Effector memory CD8-positive, alpha-beta T cell (primary cell): ENCODE results near the gene NDUFAF3.
A peak's percentile ranks its signal among the peaks of the same experiment; 100 is the strongest.

ENCODE experiments used
- ATAC-seq: fragments of 150-1000 bp; cut with Tn5 transposase; replicated peaks from 2 replicates; pipeline ENCODE4 v1.10.0; 2021; ENCODE audit warnings: mild to moderate bottlenecking, moderate library complexity
- DNase-seq, 3 experiments: peaks; one replicate each; pipeline ENCODE4 v3.0.0; 2021
- H3K27ac Mint-ChIP-seq, 2 donors: one replicate each; pipeline ENCODE4 v1.8.0; 2022; ENCODE audit warnings: mild to moderate bottlenecking in 2 of 2, mixed read lengths in 2 of 2, moderate library complexity in 2 of 2
- H3K27me3 Mint-ChIP-seq, 2 donors: one replicate each; pipeline ENCODE4 v1.8.0; 2022; ENCODE audit warnings: mixed read lengths in 2 of 2
- H3K36me3 Mint-ChIP-seq: one replicate; pipeline ENCODE4 v1.8.0; 2022; ENCODE audit warnings: mild to moderate bottlenecking, moderate library complexity, mixed read lengths; ENCODE audit not compliant: insufficient read depth
- H3K4me1 Mint-ChIP-seq, 2 donors: one replicate each; pipeline ENCODE4 v1.8.0; 2022; ENCODE audit warnings: low read depth in 2 of 2, mixed read lengths in 2 of 2
- H3K4me3 Mint-ChIP-seq, 2 donors: one replicate each; pipeline ENCODE4 v1.8.0; 2022; ENCODE audit warnings: mild to moderate bottlenecking in 2 of 2, mixed read lengths in 2 of 2, moderate library complexity in 2 of 2
- H3K9me3 Mint-ChIP-seq, 2 donors: one replicate each; pipeline ENCODE4 v1.8.0; 2022; ENCODE audit warnings: mixed read lengths in 2 of 2

The NDUFAF3 gene

DNA sequence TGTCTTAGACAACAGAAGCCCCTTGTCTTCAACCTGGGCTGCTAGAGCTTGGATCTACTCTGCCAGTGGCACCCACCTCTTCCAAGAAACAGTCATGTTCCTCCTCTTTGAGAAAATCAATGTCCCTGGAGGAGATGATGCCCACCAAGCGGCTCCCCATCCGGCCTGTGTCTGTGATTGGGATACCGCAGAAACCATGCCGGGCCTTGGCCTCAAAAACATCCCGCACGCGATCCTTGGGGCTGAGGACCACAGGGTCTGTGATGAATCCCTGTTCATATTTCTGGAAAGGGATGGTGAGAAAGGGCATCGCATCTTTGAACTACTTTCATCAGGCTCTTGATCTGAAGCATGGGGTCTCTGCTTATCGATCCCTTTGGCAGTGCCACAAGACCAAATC, 5.7 kb downstream of the NDUFAF3 start:
- H3K36me3 Mint-ChIP-seq: peaks cover 86% of the 10 kb centered on the region
- H3K27me3 Mint-ChIP-seq: no peaks in the 10 kb centered on the region
- H3K27ac Mint-ChIP-seq: peak overlapping the region; percentile 98 to 99
- peak overlapping the region in 1 of 2 donors; percentile 88 for H3K4me3 Mint-ChIP-seq
- H3K9me3 Mint-ChIP-seq: no peaks in the 10 kb centered on the region
- ATAC-seq (no peak), DNase-seq (no peak)
- peaks cover 29 to 32% of the 10 kb centered on the region in 2 donors for H3K4me1 Mint-ChIP-seq

- Mint-ChIP-seq H3K27me3 (no peaks in the 10 kb centered on the region), H3K9me3 (no peaks in the 10 kb centered on the region), H3K4me1 (peaks cover 24 to 28% of the 10 kb centered on the region in 2 donors), H3K27ac (peak overlapping the region; percentile 98 to 99), H3K4me3 (peak overlapping the region; percentile 88 to 97), H3K36me3 (peaks cover 86% of the 10 kb centered on the region)
- ATAC-seq: no peak
- DNase-seq: no peak
These were observed 6.4 kb downstream of the NDUFAF3 start for GRCh38 chr3:49028298-49028672.

GRCh38 chr3:49028673-49029562, 7.0 kb downstream of the NDUFAF3 start, which contains the start of gene IMPDH2:
Gene IMPDH2 (minus strand): TSS chr3:49029398. CDS start chr3:49029350, 48 bp downstream.
- Mint-ChIP-seq H3K36me3 (peaks cover 83% of the 10 kb centered on the region), H3K4me1 (peaks cover 24 to 28% of the 10 kb centered on the region in 2 donors), H3K27ac (peak within 1 kb of the TSS; percentile 98 to 99), H3K9me3 (no peaks in the 10 kb centered on the region), H3K4me3 (peak within 1 kb of the TSS; percentile 88 to 97), H3K27me3 (no peaks in the 10 kb centered on the region)
- peak; percentile 96 for ATAC-seq
- peak; percentile 92 to 93 (median 92) for DNase-seq

DNA sequence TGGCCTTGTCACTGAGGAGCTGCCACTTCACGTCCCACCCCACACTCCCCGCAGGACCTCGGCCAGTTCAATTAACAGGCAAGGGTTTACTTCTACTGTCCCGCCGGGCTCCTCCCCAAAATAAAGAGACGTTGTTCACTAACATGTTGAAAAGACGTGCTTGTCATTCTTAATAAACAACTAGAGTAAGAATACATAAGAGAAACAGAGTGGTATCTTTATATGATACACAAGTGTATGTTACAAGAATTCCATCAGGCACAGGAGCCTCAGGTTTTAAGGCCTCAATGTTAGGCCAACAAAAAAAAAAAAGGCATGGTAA, 7.6 kb downstream of the NDUFAF3 start:
- peaks cover 83% of the 10 kb centered on the region for H3K36me3 Mint-ChIP-seq
- no peak for ATAC-seq

GRCh38 chr3:49030321-49030720, 8.4 kb downstream of the NDUFAF3 start:
- peaks cover 79% of the 10 kb centered on the region for H3K36me3 Mint-ChIP-seq
- no peaks in the 10 kb centered on the region for H3K9me3 Mint-ChIP-seq
- DNase-seq: no peak
- H3K4me3 Mint-ChIP-seq: no peak overlapping the region
- H3K4me1 Mint-ChIP-seq: peaks cover 21 to 26% of the 10 kb centered on the region in 2 donors
- ATAC-seq: no peak
- no peaks in the 10 kb centered on the region for H3K27me3 Mint-ChIP-seq
- H3K27ac Mint-ChIP-seq: peak overlapping the region; percentile 71 to 85

More for the DNA sequence above, 7.6 kb downstream of the NDUFAF3 start:
- Mint-ChIP-seq H3K27me3 (no peaks in the 10 kb centered on the region), H3K4me3 (peak overlapping the region; percentile 88 to 97), H3K4me1 (peaks cover 21 to 28% of the 10 kb centered on the region in 2 donors), H3K27ac (peak overlapping the region; percentile 98 to 99), H3K9me3 (no peaks in the 10 kb centered on the region)
- DNase-seq: no peak

- Mint-ChIP-seq H3K27me3 (no peaks in the 10 kb centered on the region), H3K36me3 (peaks cover 79% of the 10 kb centered on the region), H3K4me3 (no peak overlapping the region), H3K9me3 (no peaks in the 10 kb centered on the region), H3K4me1 (peaks cover 16 to 19% of the 10 kb centered on the region in 2 donors), H3K27ac (peak overlapping the region; percentile 15 to 56)
- DNase-seq: no peak
- ATAC-seq: no peak
These were observed 10.9 kb downstream of the NDUFAF3 start for GRCh38 chr3:49032646-49033304.

DNA sequence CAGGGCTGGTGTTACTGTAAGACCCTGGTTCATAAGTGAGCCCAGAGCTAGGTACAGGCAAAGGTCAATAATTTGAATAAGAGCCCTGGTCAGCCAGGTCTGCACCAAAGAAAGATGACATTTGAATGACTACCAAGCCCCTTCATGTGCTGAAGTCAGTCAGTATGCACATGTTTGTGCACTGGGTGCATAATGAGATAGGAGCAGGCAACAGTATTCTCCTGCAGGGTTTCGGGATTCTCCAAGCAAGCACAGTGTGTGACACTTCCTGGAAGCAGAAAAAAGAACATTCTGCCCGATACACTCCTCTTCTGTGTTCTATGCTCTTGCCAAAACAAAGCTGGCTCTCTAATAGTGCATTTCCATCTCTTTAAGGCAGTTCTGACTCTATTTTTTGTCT, 12.7 kb downstream of the NDUFAF3 start:
- no peaks in the 10 kb centered on the region for H3K27me3 Mint-ChIP-seq
- no peak overlapping the region for H3K4me3 Mint-ChIP-seq
- peaks cover 79% of the 10 kb centered on the region for H3K36me3 Mint-ChIP-seq
- H3K9me3 Mint-ChIP-seq: no peaks in the 10 kb centered on the region
- H3K27ac Mint-ChIP-seq: no peak overlapping the region
- ATAC-seq: no peak
- H3K4me1 Mint-ChIP-seq: peaks cover 0 to 3% of the 10 kb centered on the region in 2 donors
- no peak for DNase-seq

DNA sequence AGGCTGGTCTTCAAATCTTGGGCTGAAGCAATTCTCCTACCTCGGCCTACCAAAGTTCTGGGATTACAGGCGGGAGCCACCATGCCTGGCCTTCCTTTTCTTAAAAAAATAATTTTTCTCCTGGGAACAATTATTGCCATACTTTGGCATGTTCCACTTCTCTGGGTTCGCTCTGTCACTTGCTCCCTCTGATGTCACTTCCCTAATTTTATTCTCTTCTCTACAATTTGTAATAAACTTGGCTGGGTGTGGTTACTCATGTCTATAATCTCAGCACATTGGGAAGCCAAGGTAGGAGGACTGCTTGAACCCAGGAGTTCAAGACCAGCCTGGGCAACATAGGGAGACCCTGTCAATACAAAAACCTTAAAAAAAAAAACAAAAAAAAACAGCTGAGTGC, 13.4 kb downstream of the NDUFAF3 start:
- Mint-ChIP-seq H3K36me3 (peaks cover 73% of the 10 kb centered on the region), H3K4me1 (peaks cover 0 to 3% of the 10 kb centered on the region in 2 donors), H3K9me3 (no peaks in the 10 kb centered on the region), H3K27me3 (no peaks in the 10 kb centered on the region), H3K27ac (peak overlapping the region in 1 of 2 donors; percentile 79), H3K4me3 (no peak overlapping the region)
- no peak for DNase-seq
- ATAC-seq: no peak

DNA sequence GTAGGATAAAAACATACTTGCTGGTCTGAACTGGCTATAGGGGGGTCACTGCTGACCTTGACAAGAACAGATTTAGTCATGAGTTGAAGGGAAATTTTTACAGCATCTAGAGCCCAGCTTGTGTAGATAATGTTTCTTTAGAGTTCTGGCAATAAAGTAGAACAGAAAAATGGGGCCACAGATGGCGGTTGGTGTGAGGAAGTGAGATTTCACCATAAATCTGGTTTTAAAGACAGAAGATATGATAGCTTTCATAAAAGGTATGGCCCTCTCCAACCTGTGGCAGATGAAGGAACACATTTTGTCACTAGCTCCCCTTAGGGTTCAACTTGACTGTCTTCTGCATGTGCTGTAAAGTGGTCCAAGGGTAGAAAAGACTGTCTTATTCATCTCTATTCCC, 31.6 kb downstream of the NDUFAF3 start:
- DNase-seq (no peak), ATAC-seq (no peak)
- Mint-ChIP-seq H3K36me3 (peaks cover 75% of the 10 kb centered on the region), H3K27me3 (no peaks in the 10 kb centered on the region), H3K9me3 (no peaks in the 10 kb centered on the region), H3K4me3 (no peak overlapping the region), H3K4me1 (peaks cover 6 to 26% of the 10 kb centered on the region in 2 donors), H3K27ac (peak overlapping the region in 1 of 2 donors; percentile 51)

DNA sequence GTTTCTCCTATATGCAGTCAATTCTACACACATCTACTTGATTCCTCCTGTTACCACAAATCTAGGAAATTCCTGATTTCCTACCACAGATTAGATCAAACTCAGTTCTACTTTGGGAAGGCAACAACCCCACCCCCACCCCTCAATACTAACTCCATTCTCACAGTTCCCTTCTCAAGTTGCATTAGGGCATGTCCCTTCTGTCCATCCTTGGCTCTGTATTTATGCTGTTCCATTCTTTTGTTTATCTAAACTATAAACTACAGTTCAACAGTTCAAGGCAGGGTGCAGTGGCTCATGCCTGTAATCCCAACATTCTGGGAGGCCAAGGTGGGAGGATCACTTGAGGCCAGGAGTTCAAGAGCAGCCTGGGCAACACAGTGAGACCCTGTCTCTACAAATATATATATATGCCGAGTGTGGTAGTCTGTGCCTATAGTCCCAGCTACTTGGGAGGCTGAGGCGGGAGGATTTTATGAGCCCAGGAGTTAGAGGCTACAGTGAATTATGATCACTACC, 32.5 kb downstream of the NDUFAF3 start:
- Mint-ChIP-seq H3K36me3 (peaks cover 73% of the 10 kb centered on the region), H3K4me3 (no peak overlapping the region), H3K27me3 (no peaks in the 10 kb centered on the region), H3K27ac (peak overlapping the region in 1 of 2 donors; percentile 53), H3K9me3 (no peaks in the 10 kb centered on the region), H3K4me1 (peaks cover 6 to 26% of the 10 kb centered on the region in 2 donors)
- ATAC-seq: no peak
- DNase-seq: no peak

DNA sequence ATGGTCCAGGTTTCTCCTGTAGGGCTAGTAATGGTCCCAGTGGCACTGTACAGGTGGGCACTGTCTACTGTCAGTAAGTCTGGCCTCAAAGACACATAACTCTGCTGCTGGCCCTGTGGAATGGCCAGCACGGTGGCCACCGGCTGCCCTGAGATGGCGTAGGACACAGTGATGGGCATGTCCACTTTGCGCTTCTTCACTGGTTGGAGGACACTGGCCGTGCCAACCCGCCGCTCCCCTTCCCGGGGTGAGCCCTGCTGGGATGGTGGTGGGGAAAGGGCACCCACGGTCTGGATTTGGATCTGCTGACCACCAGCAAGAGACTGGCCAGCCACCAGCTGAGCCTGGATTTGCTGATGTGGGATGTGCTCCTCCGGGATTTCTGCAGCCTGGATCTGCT, 35.3 kb downstream of the NDUFAF3 start:
- H3K36me3 Mint-ChIP-seq: peaks cover 89% of the 10 kb centered on the region
- peaks cover 0 to 7% of the 10 kb centered on the region in 2 donors for H3K4me1 Mint-ChIP-seq
- no peaks in the 10 kb centered on the region for H3K9me3 Mint-ChIP-seq
- no peaks in the 10 kb centered on the region for H3K27me3 Mint-ChIP-seq
- H3K27ac Mint-ChIP-seq: no peak overlapping the region
- DNase-seq: no peak
- H3K4me3 Mint-ChIP-seq: no peak overlapping the region
- no peak for ATAC-seq

DNA sequence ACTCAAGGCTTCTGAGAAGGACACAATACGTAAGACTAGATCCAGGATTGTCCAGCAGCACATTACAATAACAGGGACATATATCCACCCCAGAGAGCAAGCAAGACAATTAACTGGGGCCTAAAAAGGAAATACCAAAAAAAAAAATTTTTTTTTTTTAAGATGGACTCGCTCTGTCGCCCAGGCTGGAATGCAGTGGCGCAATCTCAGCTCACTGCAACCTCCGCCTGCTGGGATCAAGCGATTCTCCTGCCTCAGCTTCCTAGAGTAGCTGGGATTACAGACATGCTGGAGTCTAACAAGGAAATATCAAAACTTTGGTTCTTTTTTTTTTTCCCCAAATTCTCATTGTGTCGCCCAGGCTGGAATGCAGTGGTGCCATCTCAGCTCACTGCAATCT, 36.1 kb downstream of the NDUFAF3 start:
- Mint-ChIP-seq H3K27me3 (no peaks in the 10 kb centered on the region), H3K4me1 (peaks cover 0 to 4% of the 10 kb centered on the region in 2 donors), H3K27ac (no peak overlapping the region), H3K9me3 (no peaks in the 10 kb centered on the region), H3K36me3 (peaks cover 87% of the 10 kb centered on the region), H3K4me3 (no peak overlapping the region)
- ATAC-seq: no peak
- no peak for DNase-seq
